H1 (cell line): Measurements from ENCODE around the gene SAMD4A. TPM values are rescaled to one million over a fixed set of nuclear protein-coding genes. Genes with fewer than 3 reads are reported as not detected.

Experiments
- CTCF ChIA-PET: fragments of 300-600 bp; sonication (Branson Sonifier 250); formaldehyde crosslinking; loops from one replicate; lab custom pipeline; 2021; ENCODE audit not compliant: partially characterized antibody; lab: Charles Lee
- POLR2A ChIA-PET: fragments of 300-600 bp; sonication (Branson Sonifier 250); formaldehyde crosslinking; loops from one replicate; lab custom pipeline; 2021; ENCODE audit warnings: inconsistent platforms; ENCODE audit not compliant: partially characterized antibody; lab: Charles Lee
- DNase-seq, 2 experiments: peaks; one replicate each; pipeline versions ENCODE4 v3.0.0 to v3.0.0-alpha.2; 2010 to 2022; ENCODE audit warnings: low spot score in 2 of 2, low read depth in 1 of 2, mixed read lengths in 1 of 2
- FAIRE-seq: peaks from 2 replicates; lab custom pipeline; 2011; peaks lifted over from hg19 to GRCh38; lab: Jason Lieb, UNC
- H2AFZ ChIP-seq: 2 replicates; pipeline ENCODE4 v1.8.1; 2012; ENCODE audit warnings: low read length, inconsistent platforms
- H2AK5ac ChIP-seq: 2 replicates; pipeline ENCODE4 v1.6.1; 2013; ENCODE audit warnings: low read depth, low read length
- H2BK120ac ChIP-seq: replicated peaks from 2 replicates; pipeline ENCODE3; 2013; ENCODE audit warnings: low read depth, low read length, inconsistent platforms
- H2BK12ac ChIP-seq: 2 replicates; pipeline ENCODE4 v1.6.1; 2013; ENCODE audit warnings: low read depth, low read length
- H2BK15ac ChIP-seq: 2 replicates; pipeline ENCODE4 v1.6.1; 2013; ENCODE audit warnings: low read length
- H2BK20ac ChIP-seq: 2 replicates; pipeline ENCODE4 v1.6.1; 2013; ENCODE audit warnings: low read length
- H2BK5ac ChIP-seq: 2 replicates; pipeline ENCODE4 v1.6.1; 2013; ENCODE audit warnings: low read depth, low read length
- H3K14ac ChIP-seq: 2 replicates; pipeline ENCODE4 v1.6.1; 2013; ENCODE audit warnings: inconsistent platforms; ENCODE audit not compliant: insufficient read length
- H3K18ac ChIP-seq: 2 replicates; pipeline ENCODE4 v1.6.1; 2013; ENCODE audit warnings: low read length; ENCODE audit errors: extremely low read depth
- H3K23ac ChIP-seq: 2 replicates; pipeline ENCODE4 v1.6.1; 2013; ENCODE audit warnings: inconsistent platforms; ENCODE audit not compliant: insufficient read length
- H3K23me2 ChIP-seq: 2 replicates; pipeline ENCODE4 v1.6.1; 2013; ENCODE audit warnings: low read depth, low read length
- H3K27ac ChIP-seq: 2 replicates; pipeline ENCODE4 v1.6.1; 2011; ENCODE audit warnings: low read depth, low read length, inconsistent platforms
- H3K27me3 ChIP-seq, 4 experiments: replicated peaks in 1 of 4; 1 replicate in 1 of 4; 2 replicates in 3 of 4; pipeline versions ENCODE4 v1.6.1 to v1.8.1; 2011 to 2013; ENCODE audit warnings: low read length in 3 of 4, mild to moderate bottlenecking in 3 of 4, inconsistent platforms in 2 of 4, mixed read lengths in 2 of 4, moderate library complexity in 1 of 4; ENCODE audit not compliant: control insufficient read depth in 3 of 4, insufficient read depth in 3 of 4; ENCODE audit errors: extremely low read depth in 1 of 4
- H3K36me3 ChIP-seq, 4 experiments: 2 replicates each; pipeline versions ENCODE4 v1.6.1 to v1.8.1; 2011 to 2013; ENCODE audit warnings: mild to moderate bottlenecking in 4 of 4, low read length in 3 of 4, moderate library complexity in 2 of 4, control low read depth in 1 of 4, inconsistent platforms in 1 of 4; ENCODE audit not compliant: insufficient read depth in 4 of 4, control insufficient read depth in 2 of 4
- H3K4ac ChIP-seq: replicated peaks from 2 replicates; pipeline ENCODE3; 2013; ENCODE audit warnings: low read length, low read depth, mixed read lengths, inconsistent platforms; ENCODE audit not compliant: insufficient read length
- H3K4me1 ChIP-seq, 4 experiments: replicated peaks in 1 of 4; 1 replicate in 1 of 4; 2 replicates in 3 of 4; pipeline versions ENCODE4 v1.6.1 to v1.8.1; 2011 to 2013; ENCODE audit warnings: low read length in 3 of 4, inconsistent platforms in 2 of 4, mixed read lengths in 1 of 4; ENCODE audit not compliant: insufficient read depth in 4 of 4, control insufficient read depth in 3 of 4
- H3K4me2 ChIP-seq, 2 experiments: 2 replicates each; pipeline versions ENCODE4 v1.6.1 to v1.8.1; 2011 to 2013; ENCODE audit warnings: low read depth in 2 of 2, low read length in 2 of 2, control low read depth in 1 of 2, inconsistent platforms in 1 of 2, mild to moderate bottlenecking in 1 of 2; ENCODE audit not compliant: insufficient read depth in 1 of 2
- H3K4me3 ChIP-seq, 4 experiments: fragments of 200-600, 300-600 bp in 1 of 4; sonication (generic), shearing (Covaris generic), sonication (Bioruptor Twin) in 1 of 4; 2 replicates each; pipeline versions ENCODE4 v1.5.1 to v1.8.1; 2011 to 2016; ENCODE audit warnings: low read length in 4 of 4, low read depth in 3 of 4, control low read depth in 2 of 4, inconsistent platforms in 2 of 4, mild to moderate bottlenecking in 2 of 4, mixed read lengths in 1 of 4, moderate library complexity in 1 of 4; ENCODE audit not compliant: insufficient read depth in 2 of 4; ENCODE audit errors: extremely low read depth in 1 of 4
- H3K56ac ChIP-seq: replicated peaks from 2 replicates; pipeline ENCODE3; 2013; ENCODE audit warnings: low read depth, mild to moderate bottlenecking, mixed read lengths, low read length, inconsistent platforms; ENCODE audit not compliant: insufficient read length
- H3K79me1 ChIP-seq: 2 replicates; pipeline ENCODE4 v1.6.1; 2013; ENCODE audit warnings: low read depth, low read length, control low read depth
- H3K79me2 ChIP-seq, 2 experiments: 2 replicates each; pipeline versions ENCODE4 v1.6.1 to v1.8.1; 2012 to 2013; ENCODE audit warnings: low read length in 2 of 2, mild to moderate bottlenecking in 2 of 2, inconsistent platforms in 1 of 2; ENCODE audit not compliant: insufficient read depth in 2 of 2, control insufficient read depth in 1 of 2
- H3K9ac ChIP-seq, 4 experiments: replicated peaks in 1 of 4; 1 replicate in 1 of 4; 2 replicates in 3 of 4; pipeline versions ENCODE4 v1.6.1 to v1.8.1; 2011 to 2013; ENCODE audit warnings: low read depth in 3 of 4, low read length in 3 of 4, control low read depth in 2 of 4, mild to moderate bottlenecking in 2 of 4, moderate library complexity in 2 of 4, inconsistent platforms in 1 of 4; ENCODE audit errors: extremely low read depth in 1 of 4
- H3K9me3 ChIP-seq, 2 experiments: 2 replicates each; pipeline versions ENCODE4 v1.6.1 to v1.8.1; 2012 to 2013; ENCODE audit warnings: mild to moderate bottlenecking in 2 of 2, moderate library complexity in 2 of 2, control low read depth in 1 of 2, inconsistent platforms in 1 of 2, low read depth in 1 of 2, low read length in 1 of 2, mixed read lengths in 1 of 2; ENCODE audit not compliant: insufficient read depth in 2 of 2
- H4K20me1 ChIP-seq, 2 experiments: replicated peaks in 1 of 2; 2 replicates each; pipeline versions ENCODE3 to v1.8.1; 2011 to 2013; ENCODE audit warnings: inconsistent platforms in 2 of 2, low read length in 2 of 2, mild to moderate bottlenecking in 1 of 2; ENCODE audit not compliant: insufficient read depth in 2 of 2, control insufficient read depth in 1 of 2
- H4K5ac ChIP-seq: 2 replicates; pipeline ENCODE4 v1.6.1; 2013; ENCODE audit warnings: low read length, low read depth, mixed read lengths, inconsistent platforms; ENCODE audit not compliant: insufficient read length
- H4K8ac ChIP-seq: 2 replicates; pipeline ENCODE4 v1.8.0; 2013; ENCODE audit warnings: mild to moderate bottlenecking, moderate library complexity, low read length, inconsistent platforms; ENCODE audit not compliant: insufficient read depth; ENCODE audit errors: extremely low read depth
- H4K91ac ChIP-seq: replicated peaks from 2 replicates; pipeline ENCODE3; 2013; ENCODE audit warnings: low read length, mixed read lengths, inconsistent platforms; ENCODE audit not compliant: insufficient read length
- BRCA1 ChIP-seq: IDR thresholded peaks from 2 replicates; pipeline ENCODE4 v1.6.1; 2012; ENCODE audit warnings: low read depth, low read length, improper control_type of control experiment
- CHD2 ChIP-seq: IDR thresholded peaks from 2 replicates; pipeline ENCODE4 v1.6.1; 2012; ENCODE audit warnings: low read length, improper control_type of control experiment
- CTBP2 ChIP-seq: IDR thresholded peaks from 2 replicates; pipeline ENCODE4 v1.7.0; 2011; ENCODE audit warnings: borderline replicate concordance, mild to moderate bottlenecking, moderate library complexity, mixed read lengths, low read length; ENCODE audit not compliant: insufficient read depth, insufficient read length
- WGBS, 2 experiments: shearing (Covaris generic) in 1 of 2; methylation state at CpG; one replicate each; pipeline versions ENCODE4 v1.1.6 to v1.1.7; 2013 to 2015; ENCODE audit warnings: low lambda C conversion rate in 2 of 2, mixed read lengths in 2 of 2, inconsistent platforms in 1 of 2, low coverage in 1 of 2, missing lambda C conversion rate in 1 of 2; ENCODE audit not compliant: insufficient replicate concordance in 2 of 2, insufficient coverage in 1 of 2, insufficient read length in 1 of 2; ENCODE audit errors: extremely low coverage in 1 of 2, missing lambda C conversion rate in 1 of 2; 5-methylcytosine and 5-hydroxymethylcytosine counted together
- polyA plus RNA-seq, 7 experiments: library from polyadenylated mRNA; depleted of rRNA in 3 of 7; stranded (reverse) in 5 of 7; unstranded in 2 of 7; fragments of >200 nt in 5 of 7; fragments of 200-250 nt in 2 of 7; gene quantifications; 1 replicate in 5 of 7; 2 replicates in 1 of 7; 4 replicates in 1 of 7; pipeline versions ENCODE4 v1.2.1 to v1.2.3, GENCODE V29; 2011 to 2013; ENCODE audit warnings: missing spikeins in 2 of 7, mixed read lengths in 2 of 7
- total RNA-seq: library from RNA; stranded (reverse); fragmentation: NEBNext Ultra II Directional; extraction: Animal tissue kit (Norgen Biotek cat#: 25700); gene quantifications from 2 replicates; pipeline ENCODE4 v1.2.1, GENCODE V29; 2021

Gene SAMD4A
- total and polyA plus RNA-seq, 2 of the 8 experiments (the other 6 are each of a cell fraction or from before 2014, with no cell fraction given): 2.4 to 12.3 TPM

GRCh38 chr14:54593860-54594259 is 26.9 kb downstream of the SAMD4A start:
- H3K27ac ChIP-seq: no peak overlapping the region
- POLR2A ChIA-PET: interaction anchor here (0.9 to 1.1 kb wide), 2 partner anchors 11 to 83 kb away, joined by 3 read pairs; no protein-coding TSS in a partner anchor
- H3K4ac ChIP-seq: no peak overlapping the region
- no peak overlapping the region for H3K9ac ChIP-seq
- H4K8ac ChIP-seq: no peak overlapping the region
- H2AFZ ChIP-seq: no peak overlapping the region
- H3K23me2 ChIP-seq: no peaks in the 10 kb centered on the region
- H2BK120ac ChIP-seq: no peak overlapping the region
- no peak for DNase-seq
- CTCF ChIA-PET: interaction anchor here (0.8 to 2.2 kb wide), 5 partner anchors 9 to 181 kb away, joined by 3 to 6 read pairs (median 4); no protein-coding TSS in a partner anchor
- 0 out of 4 replicates have a peak, but pooled peaks cover 0 to 3% of the 10 kb centered on the region in 2 experiments for H3K79me2 ChIP-seq
- H3K36me3 ChIP-seq: no peaks in the 10 kb centered on the region
- no peak overlapping the region for H3K56ac ChIP-seq
- no peak overlapping the region for H3K18ac ChIP-seq
- no peaks in the 10 kb centered on the region for H3K9me3 ChIP-seq
- H2BK20ac ChIP-seq: no peak overlapping the region
- 81% methylated on average over 1 of the region's 1 CpG; no CpG with 5 or more reads in 1 of the 2 experiments for WGBS, 2 experiments
- no peak overlapping the region for H2AK5ac ChIP-seq
- no peak overlapping the region for H2BK12ac ChIP-seq
- no peak overlapping the region for H3K4me3 ChIP-seq
- no peak for FAIRE-seq
- H4K5ac ChIP-seq: no peak overlapping the region
- no peak overlapping the region for H3K14ac ChIP-seq
- no peak overlapping the region for H2BK5ac ChIP-seq
- no peaks in the 10 kb centered on the region for H4K20me1 ChIP-seq
- H3K79me1 ChIP-seq: no peaks in the 10 kb centered on the region; the same call in 1 of the 2 replicates
- no peak overlapping the region for H3K4me2 ChIP-seq
- no peaks in the 10 kb centered on the region for H3K4me1 ChIP-seq
- no peak overlapping the region for H3K23ac ChIP-seq
- no peak overlapping the region for H2BK15ac ChIP-seq
- no peak overlapping the region for H4K91ac ChIP-seq
- no peaks in the 10 kb centered on the region for H3K27me3 ChIP-seq
- TF ChIP-seq CHD2 (no peak), BRCA1 (no peak), CTBP2 (no peak)
